ENCODE data around the gene PHF2. TPM values are rescaled to one million over a fixed set of nuclear protein-coding genes. Genes with fewer than 3 reads are reported as not detected.

Gene PHF2
- total RNA-seq, 1 donor from 2014 or later, result 27.7 TPM

- Histone ChIP-seq H3K9me3 (no peaks in the 10 kb centered on the region), H3K4me3 (no peak overlapping the region), H3K36me3 (peaks cover 0 to 52% of the 10 kb centered on the region in 2 donors), H3K27ac (no peak overlapping the region), H3K4me1 (no peaks in the 10 kb centered on the region), H3K27me3 (no peaks in the 10 kb centered on the region)
- TF ChIP-seq POLR2AphosphoS5 (IDR thresholded peaks at IDR 0.05; ENCODE audit: insufficient read depth in 1 of 2, low read depth in 1 of 2), result no peak
- TF ChIP-seq POLR2A (IDR thresholded peaks at IDR 0.05), result no peak
- TF ChIP-seq CTCF (IDR thresholded peaks at IDR 0.05), result no peak
- DNase-seq (ENCODE audit: extremely low spot score in 2 of 2), result no peak
- intact Hi-C loops (cut with DNase I), result no loop called here
These were observed 76.5 kb downstream of the PHF2 start for GRCh38 chr9:93652604-93653592.

GRCh38 chr9:93653760-93654159 is 77.4 kb downstream of the PHF2 start:
- Histone ChIP-seq H3K4me3 (no peak overlapping the region), H3K4me1 (no peaks in the 10 kb centered on the region), H3K36me3 (peaks cover 0 to 55% of the 10 kb centered on the region in 2 donors), H3K27me3 (no peaks in the 10 kb centered on the region), H3K9me3 (no peaks in the 10 kb centered on the region), H3K27ac (no peak overlapping the region)
- DNase-seq (ENCODE audit: extremely low spot score in 2 of 2), result no peak
- TF ChIP-seq POLR2AphosphoS5 (IDR thresholded peaks at IDR 0.05; ENCODE audit: insufficient read depth in 1 of 2, low read depth in 1 of 2), result no peak
- intact Hi-C loops (cut with DNase I), result no loop called here

- TF ChIP-seq POLR2AphosphoS5 (IDR thresholded peaks at IDR 0.05; ENCODE audit: insufficient read depth in 1 of 2, low read depth in 1 of 2) (no peak), POLR2A (IDR thresholded peaks at IDR 0.05) (no peak), CTCF (IDR thresholded peaks at IDR 0.05) (no peak)
- Histone ChIP-seq H3K27me3 (no peaks in the 10 kb centered on the region), H3K9me3 (no peaks in the 10 kb centered on the region), H3K27ac (no peak overlapping the region), H3K4me1 (no peaks in the 10 kb centered on the region), H3K4me3 (no peak overlapping the region), H3K36me3 (peaks cover 0 to 56% of the 10 kb centered on the region in 2 donors)
- DNase-seq (ENCODE audit: extremely low spot score in 2 of 2), result no peak
- intact Hi-C loops (cut with DNase I), result no loop called here
These were observed 78.1 kb downstream of the PHF2 start for GRCh38 chr9:93654351-93654961.

- no peak for DNase-seq (ENCODE audit: extremely low spot score in 2 of 2)
- TF ChIP-seq CTCF (IDR thresholded peaks at IDR 0.05) (no peak), POLR2A (IDR thresholded peaks at IDR 0.05) (no peak), POLR2AphosphoS5 (IDR thresholded peaks at IDR 0.05; ENCODE audit: insufficient read depth in 1 of 2, low read depth in 1 of 2) (no peak)
- no peaks in the 10 kb centered on the region for H3K27me3 ChIP-seq
- H3K36me3 ChIP-seq, result peaks cover 0 to 59% of the 10 kb centered on the region in 2 donors
- no peak overlapping the region for H3K4me3 ChIP-seq
- no peak overlapping the region for H3K27ac ChIP-seq
- intact Hi-C loops (cut with DNase I), result no loop called here
- no peaks in the 10 kb centered on the region for H3K9me3 ChIP-seq
- H3K4me1 ChIP-seq, result no peaks in the 10 kb centered on the region
These were observed 79.4 kb downstream of the PHF2 start for GRCh38 chr9:93655621-93656425.

Measured in vagina (tissue), 2 donors.